A673 (cell line): ENCODE results near the gene METTL25.

Experiments used
- EZH2 ChIP-seq: fragments of 200-600 bp; sonication (generic); IDR thresholded peaks from 2 replicates; pipeline ENCODE4 v1.6.1; 2017; ENCODE audit warnings: borderline replicate concordance, low read depth, mild to moderate bottlenecking, mixed read lengths, antibody characterized with exemption, low read length; ENCODE audit not compliant: poor library complexity, severe bottlenecking
- TF ChIP-seq, protein P1 (sequence below): fragments of 300-800, 200-600 bp; sonication (generic); conservative IDR thresholded peaks from 2 replicates; pipeline ENCODE4 v1.5.1; 2017; ENCODE audit warnings: low read depth, mild to moderate bottlenecking, antibody characterized with exemption, low read length, moderate library complexity, mixed read lengths

DNA sequence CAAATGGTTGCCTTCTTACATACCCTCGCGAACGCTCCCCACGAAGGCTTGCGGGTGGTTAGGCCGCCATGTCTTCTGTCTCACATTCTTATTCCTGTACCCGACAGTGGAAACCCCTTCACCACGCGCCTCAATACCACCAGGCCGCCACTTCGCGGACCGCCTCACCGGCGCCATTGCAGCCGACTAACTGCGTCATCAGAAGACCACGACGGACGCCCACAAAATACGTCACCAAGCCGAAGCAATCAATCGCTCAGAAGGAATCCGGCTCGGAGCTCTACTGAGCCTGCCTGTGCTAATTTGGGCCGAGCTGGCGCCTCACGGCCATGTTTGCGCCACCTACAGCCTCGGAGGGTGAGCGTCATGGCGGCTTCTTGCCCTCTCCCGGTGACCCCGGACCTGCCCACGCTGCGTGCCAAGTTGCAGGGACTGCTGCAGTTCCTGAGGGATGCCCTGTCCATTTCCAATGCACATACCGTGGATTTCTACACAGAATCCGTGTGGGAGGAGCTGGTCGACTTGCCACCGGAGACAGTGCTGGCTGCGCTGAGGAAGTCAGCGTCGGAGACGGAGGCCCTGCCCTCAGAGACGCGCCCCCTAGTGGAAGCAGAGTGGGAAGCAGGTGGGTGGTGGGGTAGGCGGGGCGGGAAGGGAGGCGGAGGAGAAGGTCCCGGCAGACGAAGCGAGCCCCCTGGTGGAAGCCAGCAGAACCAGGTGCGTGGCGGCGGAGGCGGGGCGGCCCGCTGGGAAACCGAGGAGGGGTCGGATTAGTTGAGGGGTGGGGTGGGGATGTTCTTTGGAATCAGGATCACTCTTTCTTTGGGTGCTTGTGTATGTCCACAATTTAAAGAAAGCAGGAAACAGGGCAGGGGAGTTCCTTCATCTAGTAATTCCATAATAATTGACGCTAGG is at the start of gene METTL25, which contains the start of gene CCDC59:
- TF ChIP-seq, protein P1, sequence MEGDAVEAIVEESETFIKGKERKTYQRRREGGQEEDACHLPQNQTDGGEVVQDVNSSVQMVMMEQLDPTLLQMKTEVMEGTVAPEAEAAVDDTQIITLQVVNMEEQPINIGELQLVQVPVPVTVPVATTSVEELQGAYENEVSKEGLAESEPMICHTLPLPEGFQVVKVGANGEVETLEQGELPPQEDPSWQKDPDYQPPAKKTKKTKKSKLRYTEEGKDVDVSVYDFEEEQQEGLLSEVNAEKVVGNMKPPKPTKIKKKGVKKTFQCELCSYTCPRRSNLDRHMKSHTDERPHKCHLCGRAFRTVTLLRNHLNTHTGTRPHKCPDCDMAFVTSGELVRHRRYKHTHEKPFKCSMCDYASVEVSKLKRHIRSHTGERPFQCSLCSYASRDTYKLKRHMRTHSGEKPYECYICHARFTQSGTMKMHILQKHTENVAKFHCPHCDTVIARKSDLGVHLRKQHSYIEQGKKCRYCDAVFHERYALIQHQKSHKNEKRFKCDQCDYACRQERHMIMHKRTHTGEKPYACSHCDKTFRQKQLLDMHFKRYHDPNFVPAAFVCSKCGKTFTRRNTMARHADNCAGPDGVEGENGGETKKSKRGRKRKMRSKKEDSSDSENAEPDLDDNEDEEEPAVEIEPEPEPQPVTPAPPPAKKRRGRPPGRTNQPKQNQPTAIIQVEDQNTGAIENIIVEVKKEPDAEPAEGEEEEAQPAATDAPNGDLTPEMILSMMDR, result peak; percentile 100
- no peak for TF ChIP-seq EZH2
